ENCODE measurements around the gene GATAD2A.
"Not testable (repeated sequence)": the region's sequence is repeated elsewhere in the genome, so short reads cannot be mapped to it uniquely, and the experiment has no call there.

Gene GATAD2A

GRCh38 chr19:19468424-19469050 is 63.1 kb downstream of the GATAD2A start:
- DNase-seq: no peak

- no peak for DNase-seq
Observed at GRCh38 chr19:19470579-19470978, 65.1 kb downstream of the GATAD2A start.

- no peak for DNase-seq
Observed at GRCh38 chr19:19471682-19472081, 66.2 kb downstream of the GATAD2A start.

GRCh38 chr19:19472106-19472505 is 66.6 kb downstream of the GATAD2A start:
- DNase-seq: not testable (repeated sequence)

GRCh38 chr19:19475015-19475765 is 69.7 kb downstream of the GATAD2A start:
- DNase-seq: no peak

- DNase-seq: no peak
Observed at GRCh38 chr19:19475849-19476828, 70.7 kb downstream of the GATAD2A start.

GRCh38 chr19:19477705-19478383 is 72.4 kb downstream of the GATAD2A start:
- no peak for DNase-seq

- no peak for DNase-seq
Observed at GRCh38 chr19:19480688-19481087, 75.2 kb downstream of the GATAD2A start.

GRCh38 chr19:19482809-19483596 is 77.5 kb downstream of the GATAD2A start:
- DNase-seq: no peak

- DNase-seq: no peak
Observed at GRCh38 chr19:19485161-19485997, 79.9 kb downstream of the GATAD2A start.

- no peak for DNase-seq
Observed at GRCh38 chr19:19485998-19486290, 80.5 kb downstream of the GATAD2A start.

- DNase-seq: no peak
Observed at GRCh38 chr19:19486343-19487076, 81.0 kb downstream of the GATAD2A start.

GRCh38 chr19:19487077-19487949 is 81.8 kb downstream of the GATAD2A start:
- no peak for DNase-seq

GRCh38 chr19:19487950-19488874 is 82.7 kb downstream of the GATAD2A start:
- DNase-seq: no peak

GRCh38 chr19:19488875-19489690 is 83.6 kb downstream of the GATAD2A start:
- DNase-seq: no peak

- no peak for DNase-seq
Observed at GRCh38 chr19:19489804-19490204, 84.3 kb downstream of the GATAD2A start.

GRCh38 chr19:19490214-19490968 is 84.9 kb downstream of the GATAD2A start:
- DNase-seq: peak; percentile 40

Measured in DMS 273 treated with DMSO at 0.1 percent for 48 hours (cell line).